Activated naive CD4-positive, alpha-beta T cell treated with anti-CD3 and anti-CD28 coated beads, Interleukin-2, amount 50 U/mL, for 24 hours (primary cell): ENCODE measurements around the gene FAM118B.
"Not testable (repeated sequence)": the region's sequence is repeated elsewhere in the genome, so short reads cannot be mapped to it uniquely, and the experiment has no call there.

Experiments
- H3K27ac Mint-ChIP-seq: one replicate; pipeline ENCODE4 v1.8.0; 2021; ENCODE audit warnings: mild to moderate bottlenecking, mixed read lengths
- H3K27me3 Mint-ChIP-seq: one replicate; pipeline ENCODE4 v1.8.0; 2021; ENCODE audit warnings: mixed read lengths
- H3K36me3 Mint-ChIP-seq: one replicate; pipeline ENCODE4 v1.8.0; 2021; ENCODE audit warnings: mixed read lengths
- H3K4me1 Mint-ChIP-seq: one replicate; pipeline ENCODE4 v1.8.0; 2021; ENCODE audit warnings: mixed read lengths
- H3K4me3 Mint-ChIP-seq: one replicate; pipeline ENCODE4 v1.8.0; 2021; ENCODE audit warnings: mild to moderate bottlenecking, mixed read lengths
- H3K9me3 Mint-ChIP-seq: one replicate; pipeline ENCODE4 v1.8.0; 2021; ENCODE audit warnings: mixed read lengths

Gene FAM118B

GRCh38 chr11:126229858-126230540 lies 18.4 kb downstream of the FAM118B start:
- peaks cover 4% of the 10 kb centered on the region for H3K36me3 Mint-ChIP-seq
- H3K9me3 Mint-ChIP-seq, result no peaks in the 10 kb centered on the region
- H3K4me1 Mint-ChIP-seq, result no peaks in the 10 kb centered on the region
- H3K4me3 Mint-ChIP-seq, result no peak overlapping the region
- no peak overlapping the region for H3K27ac Mint-ChIP-seq
- no peaks in the 10 kb centered on the region for H3K27me3 Mint-ChIP-seq

GRCh38 chr11:126231725-126232459 lies 20.3 kb downstream of the FAM118B start:
- no peak overlapping the region for H3K27ac Mint-ChIP-seq
- no peaks in the 10 kb centered on the region for H3K9me3 Mint-ChIP-seq
- no peaks in the 10 kb centered on the region for H3K27me3 Mint-ChIP-seq
- H3K36me3 Mint-ChIP-seq, result peaks cover 5% of the 10 kb centered on the region
- no peak overlapping the region for H3K4me3 Mint-ChIP-seq
- H3K4me1 Mint-ChIP-seq, result no peaks in the 10 kb centered on the region

GRCh38 chr11:126232683-126233082 lies 21.1 kb downstream of the FAM118B start:
- Mint-ChIP-seq H3K27me3 (no peaks in the 10 kb centered on the region), H3K27ac (no peak overlapping the region), H3K36me3 (peaks cover 5% of the 10 kb centered on the region), H3K4me3 (no peak overlapping the region), H3K4me1 (no peaks in the 10 kb centered on the region), H3K9me3 (no peaks in the 10 kb centered on the region)

GRCh38 chr11:126233391-126233790 lies 21.8 kb downstream of the FAM118B start:
- no peaks in the 10 kb centered on the region for H3K4me1 Mint-ChIP-seq
- H3K36me3 Mint-ChIP-seq, result peaks cover 5% of the 10 kb centered on the region
- no peak overlapping the region for H3K27ac Mint-ChIP-seq
- no peak overlapping the region for H3K4me3 Mint-ChIP-seq
- no peaks in the 10 kb centered on the region for H3K27me3 Mint-ChIP-seq
- no peaks in the 10 kb centered on the region for H3K9me3 Mint-ChIP-seq

GRCh38 chr11:126246636-126247035 lies 35.1 kb downstream of the FAM118B start:
- no peaks in the 10 kb centered on the region for H3K9me3 Mint-ChIP-seq
- H3K36me3 Mint-ChIP-seq, result peaks cover 5% of the 10 kb centered on the region
- no peaks in the 10 kb centered on the region for H3K27me3 Mint-ChIP-seq
- H3K4me1 Mint-ChIP-seq, result no peaks in the 10 kb centered on the region
- H3K4me3 Mint-ChIP-seq, result no peak overlapping the region
- H3K27ac Mint-ChIP-seq, result no peak overlapping the region

- Mint-ChIP-seq H3K4me3 (no peak overlapping the region), H3K36me3 (peaks cover 5% of the 10 kb centered on the region), H3K27ac (no peak overlapping the region), H3K9me3 (no peaks in the 10 kb centered on the region), H3K27me3 (no peaks in the 10 kb centered on the region), H3K4me1 (no peaks in the 10 kb centered on the region)
Observed at GRCh38 chr11:126253265-126253664, 41.7 kb downstream of the FAM118B start.

GRCh38 chr11:126254819-126255218 lies 43.2 kb downstream of the FAM118B start:
- no peak overlapping the region for H3K4me3 Mint-ChIP-seq
- H3K36me3 Mint-ChIP-seq, result peaks cover 2% of the 10 kb centered on the region
- no peaks in the 10 kb centered on the region for H3K27me3 Mint-ChIP-seq
- H3K4me1 Mint-ChIP-seq, result no peaks in the 10 kb centered on the region
- no peak overlapping the region for H3K27ac Mint-ChIP-seq
- H3K9me3 Mint-ChIP-seq, result no peaks in the 10 kb centered on the region

- not testable (repeated sequence) for H3K4me1 Mint-ChIP-seq, H3K36me3 Mint-ChIP-seq, H3K27me3 Mint-ChIP-seq, H3K4me3 Mint-ChIP-seq, H3K9me3 Mint-ChIP-seq, H3K27ac Mint-ChIP-seq
Observed at GRCh38 chr11:126255507-126255906, 43.9 kb downstream of the FAM118B start.

- H3K36me3 Mint-ChIP-seq, result peaks cover 2% of the 10 kb centered on the region
- no peaks in the 10 kb centered on the region for H3K4me1 Mint-ChIP-seq
- H3K27me3 Mint-ChIP-seq, result no peaks in the 10 kb centered on the region
- no peak overlapping the region for H3K4me3 Mint-ChIP-seq
- no peaks in the 10 kb centered on the region for H3K9me3 Mint-ChIP-seq
- no peak overlapping the region for H3K27ac Mint-ChIP-seq
Observed at GRCh38 chr11:126256216-126256615, 44.6 kb downstream of the FAM118B start.

GRCh38 chr11:126257144-126257543 lies 45.6 kb downstream of the FAM118B start:
- no peaks in the 10 kb centered on the region for H3K4me1 Mint-ChIP-seq
- H3K36me3 Mint-ChIP-seq, result peaks cover 2% of the 10 kb centered on the region
- H3K9me3 Mint-ChIP-seq, result no peaks in the 10 kb centered on the region
- no peaks in the 10 kb centered on the region for H3K27me3 Mint-ChIP-seq
- no peak overlapping the region for H3K4me3 Mint-ChIP-seq
- no peak overlapping the region for H3K27ac Mint-ChIP-seq

- Mint-ChIP-seq H3K36me3 (peaks cover 2% of the 10 kb centered on the region), H3K9me3 (no peaks in the 10 kb centered on the region), H3K4me3 (no peak overlapping the region), H3K4me1 (no peaks in the 10 kb centered on the region), H3K27ac (no peak overlapping the region), H3K27me3 (no peaks in the 10 kb centered on the region)
Observed at GRCh38 chr11:126257764-126258163, 46.2 kb downstream of the FAM118B start.

GRCh38 chr11:126262216-126262615 lies 50.6 kb downstream of the FAM118B start:
- no peaks in the 10 kb centered on the region for H3K27me3 Mint-ChIP-seq
- no peak overlapping the region for H3K4me3 Mint-ChIP-seq
- H3K9me3 Mint-ChIP-seq, result no peaks in the 10 kb centered on the region
- peaks cover 15% of the 10 kb centered on the region for H3K4me1 Mint-ChIP-seq
- H3K27ac Mint-ChIP-seq, result peak overlapping the region; percentile 79
- H3K36me3 Mint-ChIP-seq, result peaks cover 19% of the 10 kb centered on the region

- no peaks in the 10 kb centered on the region for H3K9me3 Mint-ChIP-seq
- H3K4me1 Mint-ChIP-seq, result peaks cover 23% of the 10 kb centered on the region
- no peaks in the 10 kb centered on the region for H3K27me3 Mint-ChIP-seq
- no peak overlapping the region for H3K27ac Mint-ChIP-seq
- H3K4me3 Mint-ChIP-seq, result no peak overlapping the region
- peaks cover 21% of the 10 kb centered on the region for H3K36me3 Mint-ChIP-seq
Observed at GRCh38 chr11:126263489-126263888, 51.9 kb downstream of the FAM118B start.

- H3K4me3 Mint-ChIP-seq, result no peak overlapping the region
- no peaks in the 10 kb centered on the region for H3K9me3 Mint-ChIP-seq
- H3K4me1 Mint-ChIP-seq, result peaks cover 41% of the 10 kb centered on the region
- H3K27me3 Mint-ChIP-seq, result no peaks in the 10 kb centered on the region
- peaks cover 23% of the 10 kb centered on the region for H3K36me3 Mint-ChIP-seq
- H3K27ac Mint-ChIP-seq, result no peak overlapping the region
Observed at GRCh38 chr11:126265811-126266210, 54.2 kb downstream of the FAM118B start.

GRCh38 chr11:126267650-126268049 lies 56.1 kb downstream of the FAM118B start:
- H3K27ac Mint-ChIP-seq, result peak overlapping the region; percentile 97
- no peaks in the 10 kb centered on the region for H3K9me3 Mint-ChIP-seq
- peaks cover 48% of the 10 kb centered on the region for H3K4me1 Mint-ChIP-seq
- no peaks in the 10 kb centered on the region for H3K27me3 Mint-ChIP-seq
- peak overlapping the region; percentile 98 for H3K4me3 Mint-ChIP-seq
- H3K36me3 Mint-ChIP-seq, result peaks cover 23% of the 10 kb centered on the region

GRCh38 chr11:126268361-126268707 lies 56.8 kb downstream of the FAM118B start:
- H3K36me3 Mint-ChIP-seq, result peaks cover 22% of the 10 kb centered on the region
- peak overlapping the region; percentile 98 for H3K4me3 Mint-ChIP-seq
- H3K9me3 Mint-ChIP-seq, result no peaks in the 10 kb centered on the region
- no peaks in the 10 kb centered on the region for H3K27me3 Mint-ChIP-seq
- H3K4me1 Mint-ChIP-seq, result peaks cover 48% of the 10 kb centered on the region
- peak overlapping the region; percentile 97 for H3K27ac Mint-ChIP-seq
